ENCODE measurements around the gene UBTD2. TPM values are rescaled to one million over a fixed set of nuclear protein-coding genes. Genes with fewer than 3 reads are reported as not detected.

Gene UBTD2
- total and polyA plus RNA-seq, 10 of the 15 experiments (the other 5 are each of a cell fraction or from before 2014, with no cell fraction given): 7.7 to 30.5 (median 19.4) TPM

DNA sequence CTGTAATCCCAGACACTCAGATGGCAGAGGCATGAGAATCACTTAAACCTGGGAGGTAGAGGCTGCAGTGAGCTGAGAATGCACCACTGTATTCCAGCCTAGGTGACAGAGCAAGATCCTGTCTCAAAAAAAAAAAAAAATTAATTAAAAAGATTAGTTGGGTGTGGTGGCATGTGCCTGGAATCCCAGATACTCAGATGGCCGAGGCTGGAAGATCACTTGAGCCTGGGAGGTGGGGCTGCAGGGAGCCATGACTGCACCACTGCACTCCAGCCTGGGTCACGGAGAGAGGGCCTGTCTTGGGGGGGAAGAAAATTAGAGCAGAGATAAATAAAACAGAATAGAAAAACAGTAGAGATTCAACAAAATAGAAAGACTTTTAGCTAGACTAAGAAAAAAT is 34.9 kb downstream of the UBTD2 start:
- Histone ChIP-seq H3K79me2 (ENCODE audit: control insufficient read depth, insufficient read depth, low read length) (peaks cover 29% of the 10 kb centered on the region), H3K36me3 (ENCODE audit: control insufficient read depth in 2 of 2, insufficient read depth in 2 of 2, low read length in 1 of 2) (peaks cover 0 to 3% of the 10 kb centered on the region in 2 experiments; a peak in 1 of 4 replicates), H3K4me1 (ENCODE audit: control insufficient read depth, insufficient read depth, low read length) (no peaks in the 10 kb centered on the region), H3K27ac (ENCODE audit: control insufficient read depth, insufficient read depth) (no peak overlapping the region), H3K9ac (ENCODE audit: control insufficient read depth, insufficient read depth, low read length) (no peak overlapping the region), H3K4me3 (no peak overlapping the region), H3K27me3 (replicated peaks in 1 of 2; ENCODE audit: control insufficient read depth in 2 of 2, insufficient read depth in 2 of 2, low read length in 1 of 2) (no peaks in the 10 kb centered on the region), H4K20me1 (ENCODE audit: control insufficient read depth, insufficient read depth) (no peaks in the 10 kb centered on the region), H3K9me3 (replicated peaks; ENCODE audit: control insufficient read depth, insufficient read depth, low read length) (peaks cover 8% of the 10 kb centered on the region; the same call in 2 of the 3 replicates), H2AFZ (ENCODE audit: control insufficient read depth, low read depth, low read length) (no peak overlapping the region), H3K4me2 (ENCODE audit: control insufficient read depth, insufficient read depth) (no peak overlapping the region)
- ChIA-PET CTCF (no interaction called here), RAD21 (ENCODE audit: unreplicated experiment) (interaction anchor here (0.6 kb wide), 1 partner anchor 384 kb away, joined by 3 read pairs; no protein-coding TSS in a partner anchor), POLR2A (interaction anchor here (0.5 kb wide), 1 partner anchor 84 kb away, joined by 4 read pairs; no protein-coding TSS in a partner anchor), SMC1A (ENCODE audit: uncharacterized antibody, unreplicated experiment) (no interaction called here)
- BruUV-seq (replicated peaks): no TSS peak
- TF ChIP-seq CBFB (IDR thresholded peaks at IDR 0.05; ENCODE audit: low read depth): no peak
- TF ChIP-seq EED (IDR thresholded peaks at IDR 0.05; ENCODE audit: low read depth): no peak
- TF ChIP-seq RELA (IDR thresholded peaks at IDR 0.05; ENCODE audit: borderline replicate concordance, partially characterized antibody): no peak
- TF ChIP-seq SUPT20H (IDR thresholded peaks at IDR 0.05; ENCODE audit: borderline replicate concordance, control insufficient read depth, low read depth, low read length): no peak
- TF ChIP-seq, protein P1, sequence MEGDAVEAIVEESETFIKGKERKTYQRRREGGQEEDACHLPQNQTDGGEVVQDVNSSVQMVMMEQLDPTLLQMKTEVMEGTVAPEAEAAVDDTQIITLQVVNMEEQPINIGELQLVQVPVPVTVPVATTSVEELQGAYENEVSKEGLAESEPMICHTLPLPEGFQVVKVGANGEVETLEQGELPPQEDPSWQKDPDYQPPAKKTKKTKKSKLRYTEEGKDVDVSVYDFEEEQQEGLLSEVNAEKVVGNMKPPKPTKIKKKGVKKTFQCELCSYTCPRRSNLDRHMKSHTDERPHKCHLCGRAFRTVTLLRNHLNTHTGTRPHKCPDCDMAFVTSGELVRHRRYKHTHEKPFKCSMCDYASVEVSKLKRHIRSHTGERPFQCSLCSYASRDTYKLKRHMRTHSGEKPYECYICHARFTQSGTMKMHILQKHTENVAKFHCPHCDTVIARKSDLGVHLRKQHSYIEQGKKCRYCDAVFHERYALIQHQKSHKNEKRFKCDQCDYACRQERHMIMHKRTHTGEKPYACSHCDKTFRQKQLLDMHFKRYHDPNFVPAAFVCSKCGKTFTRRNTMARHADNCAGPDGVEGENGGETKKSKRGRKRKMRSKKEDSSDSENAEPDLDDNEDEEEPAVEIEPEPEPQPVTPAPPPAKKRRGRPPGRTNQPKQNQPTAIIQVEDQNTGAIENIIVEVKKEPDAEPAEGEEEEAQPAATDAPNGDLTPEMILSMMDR (IDR thresholded peaks at IDR 0.05 in 2 of 3, conservative IDR thresholded peaks at IDR 0.05 in 1 of 3; ENCODE audit: control insufficient read depth in 2 of 3, extremely low read depth in 1 of 3, insufficient read depth in 1 of 3, low read depth in 3 of 3, low read length in 3 of 3): no peak
- no peak for TF ChIP-seq HDGF (IDR thresholded peaks at IDR 0.05)
- DNase-seq (ENCODE audit: low read depth, low spot score) (no peak), FAIRE-seq (no peak), ATAC-seq (no peak)
- intact Hi-C loops (cut with micrococcal nuclease; ENCODE audit: unreplicated experiment): no loop called here
- in situ Hi-C loops (cut with MboI): no loop called here
- 100% methylated on average over 2 of the region's 2 CpGs for WGBS (ENCODE audit: insufficient coverage, insufficient replicate concordance, low lambda C conversion rate, missing lambda C conversion rate)
